ENCODE data around the gene ST7.

The ST7 gene

GRCh38 chr7:117137868-117138267 lies 184.6 kb downstream of the ST7 start:
- TF ChIP-seq ZFX (IDR thresholded peaks at IDR 0.05; ENCODE audit: borderline replicate concordance): no peak
- TF ChIP-seq CTCF (IDR thresholded peaks at IDR 0.05): no peak
- H3K27ac ChIP-seq: no peak overlapping the region

DNA sequence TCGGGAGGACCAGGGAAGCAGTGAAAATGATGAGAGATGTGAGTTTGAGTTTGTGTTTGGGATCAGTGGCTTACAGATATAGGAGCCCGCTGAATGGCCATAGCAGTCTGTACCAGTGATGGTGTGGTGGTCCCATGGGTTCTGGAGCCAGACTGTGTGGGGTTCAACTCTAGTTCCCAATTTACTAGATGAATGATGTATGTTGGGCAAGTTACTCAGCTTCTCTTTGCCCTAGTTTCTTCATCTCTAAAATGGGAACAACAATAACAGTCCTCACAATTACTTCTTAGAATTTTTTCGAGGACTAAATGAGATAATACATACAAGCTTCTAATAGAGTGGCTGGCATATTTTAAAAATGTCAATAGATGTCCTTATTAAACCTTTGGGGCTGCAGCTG lies 185.2 kb downstream of the ST7 start:
- no peak for TF ChIP-seq ZFX (IDR thresholded peaks at IDR 0.05; ENCODE audit: borderline replicate concordance)
- TF ChIP-seq CTCF (IDR thresholded peaks at IDR 0.05): no peak
- no peak overlapping the region for H3K27ac ChIP-seq

DNA sequence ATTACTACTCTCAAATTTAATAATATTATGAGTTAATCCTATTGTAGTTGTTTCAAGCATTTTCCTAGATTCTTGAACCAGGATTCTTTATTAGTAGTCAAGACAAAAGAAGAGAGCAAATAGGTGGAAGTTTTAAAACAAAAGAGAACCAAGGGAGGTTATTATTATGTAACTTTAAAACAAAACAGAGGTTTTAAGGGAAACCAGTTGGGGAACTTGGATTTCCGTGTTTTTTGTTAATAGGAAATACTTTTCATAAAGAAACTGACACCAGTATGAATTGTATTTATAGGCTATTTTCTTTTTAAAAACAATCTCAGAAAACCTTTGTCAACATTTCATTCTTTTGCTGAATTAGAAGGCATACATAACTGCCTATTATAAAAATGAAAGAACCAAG lies 185.7 kb downstream of the ST7 start:
- H3K27ac ChIP-seq: no peak overlapping the region
- no peak for TF ChIP-seq CTCF (IDR thresholded peaks at IDR 0.05)
- no peak for TF ChIP-seq ZFX (IDR thresholded peaks at IDR 0.05; ENCODE audit: borderline replicate concordance)

GRCh38 chr7:117139397-117139984 lies 186.2 kb downstream of the ST7 start:
- no peak overlapping the region for H3K27ac ChIP-seq
- no peak for TF ChIP-seq CTCF (IDR thresholded peaks at IDR 0.05)
- no peak for TF ChIP-seq ZFX (IDR thresholded peaks at IDR 0.05; ENCODE audit: borderline replicate concordance)

DNA sequence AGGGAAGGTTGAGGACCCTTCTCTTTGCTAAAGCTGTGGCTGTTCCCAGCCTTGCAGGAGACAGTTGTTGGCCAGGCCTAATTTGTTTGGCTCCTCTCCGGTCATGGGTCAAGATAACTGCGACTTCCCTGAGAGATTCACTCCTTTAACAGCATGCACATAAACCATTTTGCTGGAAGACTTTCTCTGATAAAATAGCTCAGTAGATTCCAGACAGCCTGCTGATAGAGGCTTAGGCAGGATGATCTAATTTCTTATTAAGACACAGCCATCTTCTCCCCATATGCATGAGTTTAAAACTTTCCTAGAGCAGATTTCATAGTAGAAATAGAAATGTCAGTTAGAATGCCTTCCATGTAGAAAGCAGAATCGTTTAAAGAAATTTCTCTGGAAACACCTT lies 187.6 kb downstream of the ST7 start:
- TF ChIP-seq CTCF (IDR thresholded peaks at IDR 0.05) (no peak), ZFX (IDR thresholded peaks at IDR 0.05; ENCODE audit: borderline replicate concordance) (no peak)
- H3K27ac ChIP-seq: no peak overlapping the region

DNA sequence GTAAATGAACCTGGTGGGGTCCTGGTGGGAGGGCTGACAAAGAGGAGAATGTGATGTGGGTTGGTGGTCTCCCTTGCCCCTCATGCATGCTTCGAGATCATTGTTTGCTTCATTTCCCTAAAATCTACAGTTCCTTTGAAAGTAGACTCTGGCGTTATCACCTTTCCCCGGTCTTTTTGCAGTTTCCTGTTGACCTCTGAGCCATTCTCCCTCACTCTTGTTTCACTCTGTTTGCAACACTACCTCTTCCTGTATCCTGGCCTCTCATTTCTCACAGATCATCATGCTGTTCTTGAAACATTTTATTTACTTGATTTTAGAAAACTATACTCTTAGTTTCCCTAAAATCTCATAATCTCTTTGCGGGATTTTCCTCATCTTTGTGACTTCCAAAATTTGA lies 189.8 kb downstream of the ST7 start:
- TF ChIP-seq CTCF (IDR thresholded peaks at IDR 0.05) (no peak), ZFX (IDR thresholded peaks at IDR 0.05; ENCODE audit: borderline replicate concordance) (no peak)
- no peak overlapping the region for H3K27ac ChIP-seq

DNA sequence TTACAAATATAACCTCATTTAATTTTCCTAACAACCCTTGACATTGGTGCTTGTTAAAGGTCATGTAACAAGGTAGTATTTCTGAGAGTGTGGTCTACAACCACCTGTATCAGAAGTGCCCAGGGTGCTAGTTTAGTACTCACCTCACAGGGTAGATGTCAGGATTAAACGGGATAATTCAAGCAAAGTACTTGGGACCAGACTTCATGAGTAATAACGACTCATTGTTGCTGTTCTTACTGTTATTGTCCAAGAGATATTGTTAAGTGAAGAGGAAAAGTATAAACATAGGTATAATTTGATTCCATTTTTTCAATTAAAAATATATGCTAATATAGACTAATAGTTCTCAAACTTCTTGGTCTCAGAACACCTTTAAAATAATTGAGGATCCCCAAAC lies 190.3 kb downstream of the ST7 start:
- TF ChIP-seq CTCF (IDR thresholded peaks at IDR 0.05) (no peak), ZFX (IDR thresholded peaks at IDR 0.05; ENCODE audit: borderline replicate concordance) (no peak)
- H3K27ac ChIP-seq: no peak overlapping the region

All from 22Rv1 (cell line).